Stimulated activated naive CD4-positive, alpha-beta T cell treated with Interleukin-2 at 50 U/mL for 16 hours (primary cell): ENCODE results near the gene RTN4R.

Source experiments
- DNase-seq: peaks from one replicate; lab custom pipeline; 2025; lab: John Stamatoyannopoulos, UW

Gene RTN4R

DNA sequence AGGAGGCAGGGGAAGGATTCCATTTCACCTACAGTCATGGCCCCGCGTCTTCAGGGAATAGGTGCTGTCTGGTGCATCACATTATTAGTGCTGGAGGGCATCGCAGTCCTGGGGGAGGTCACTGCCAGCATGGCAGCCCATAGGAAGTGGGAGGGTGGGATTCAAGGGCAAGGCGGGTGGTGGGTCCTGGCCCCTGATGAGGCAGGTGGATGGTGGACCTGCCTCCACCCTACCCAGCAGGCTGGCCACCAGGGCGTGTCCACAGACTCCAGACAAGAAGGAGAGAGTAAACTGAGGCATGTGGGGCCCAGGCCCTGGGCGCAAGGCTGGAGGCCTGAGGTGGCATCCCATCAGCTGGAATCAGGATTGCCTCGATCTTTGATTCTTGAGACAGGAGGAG lies 53.3 kb downstream of the RTN4R start:
- no peak for DNase-seq

DNA sequence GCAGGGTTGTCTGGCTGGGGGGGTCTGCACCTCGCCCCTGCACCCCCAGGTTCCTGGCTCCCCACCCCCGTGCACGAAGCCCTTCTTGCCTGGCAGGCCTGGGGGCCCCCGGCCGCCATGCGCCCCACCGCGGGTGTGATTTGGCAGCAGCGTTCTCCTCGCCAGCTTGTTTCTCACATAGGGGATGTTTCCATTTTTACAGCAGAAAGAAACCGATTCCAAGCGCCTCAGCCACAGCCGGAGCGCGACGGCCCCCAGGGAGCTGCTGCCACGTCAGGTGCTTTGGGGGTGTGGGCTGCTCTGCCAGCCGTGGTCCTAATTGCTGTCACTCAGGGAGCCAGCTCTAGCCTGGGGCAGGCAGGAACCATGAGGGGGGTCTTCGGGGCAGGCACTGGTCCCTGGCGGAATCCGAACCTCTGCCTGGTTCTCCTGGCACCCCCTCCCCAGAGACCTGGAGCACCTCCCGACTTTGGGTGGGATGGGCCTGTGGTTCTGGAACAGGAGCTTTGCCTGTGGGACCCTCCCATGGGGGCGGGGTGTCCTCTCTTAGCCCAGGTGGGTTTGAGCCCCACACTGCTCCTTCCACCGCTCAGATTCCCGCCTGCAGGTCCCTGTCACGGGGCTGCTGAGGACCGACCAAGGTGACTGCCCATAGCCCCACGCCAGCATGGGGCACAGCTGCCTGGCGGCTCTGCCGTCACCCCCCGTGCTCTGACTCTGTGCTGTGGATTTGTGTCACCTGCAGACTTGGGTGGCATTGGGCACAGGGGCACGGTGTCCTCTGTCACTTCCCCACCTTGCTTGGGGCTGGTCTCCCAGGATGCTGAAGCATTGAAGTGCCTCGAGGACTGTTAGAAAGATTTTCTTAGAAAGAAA lies 54.0 kb downstream of the RTN4R start:
- no peak for DNase-seq

DNA sequence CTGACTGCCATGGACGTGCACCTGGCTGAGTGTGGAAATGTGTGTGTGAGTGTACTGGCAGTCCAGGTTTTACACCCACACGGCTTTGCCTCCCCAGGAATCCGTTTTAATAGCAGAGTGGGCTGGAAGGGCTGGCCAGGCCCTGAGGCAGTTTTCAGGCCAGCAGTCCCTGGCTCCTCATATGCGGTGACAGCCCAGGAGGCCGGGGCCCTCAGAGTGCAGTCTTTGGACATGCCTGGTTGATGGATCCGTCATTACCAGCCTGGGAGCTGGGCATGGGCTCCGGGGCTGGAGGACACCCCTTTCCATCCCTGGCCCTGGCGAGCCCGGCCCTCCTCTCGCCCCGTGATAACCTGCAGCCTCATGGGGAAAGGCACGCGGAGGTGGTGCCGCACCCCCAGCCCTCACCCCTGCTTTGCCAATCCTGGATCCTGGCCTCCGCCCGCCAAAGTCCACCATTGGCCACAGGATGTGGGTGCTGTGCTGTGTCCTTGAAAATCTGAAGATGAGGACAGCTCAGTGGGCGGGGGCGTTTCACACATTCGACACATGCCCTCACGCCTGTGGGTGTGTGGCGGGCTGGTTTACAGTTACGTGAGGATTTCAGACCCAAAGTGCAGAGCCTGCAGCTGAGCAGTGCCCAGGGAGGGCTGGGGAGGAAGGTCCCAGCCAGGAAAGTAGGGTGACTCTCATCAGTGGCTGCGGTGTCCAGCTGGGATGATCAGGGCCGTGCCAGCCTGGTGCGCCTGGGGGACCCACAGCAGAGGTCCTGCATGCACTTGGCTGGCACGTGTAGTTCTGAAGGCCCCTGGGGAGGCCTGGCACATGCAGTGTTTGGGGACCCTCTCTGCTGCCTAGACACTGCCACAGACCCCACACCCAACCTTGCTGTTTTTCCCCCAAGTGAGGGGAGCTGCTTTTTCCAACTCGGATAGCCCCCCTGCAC lies 55.1 kb downstream of the RTN4R start:
- DNase-seq, result no peak

DNA sequence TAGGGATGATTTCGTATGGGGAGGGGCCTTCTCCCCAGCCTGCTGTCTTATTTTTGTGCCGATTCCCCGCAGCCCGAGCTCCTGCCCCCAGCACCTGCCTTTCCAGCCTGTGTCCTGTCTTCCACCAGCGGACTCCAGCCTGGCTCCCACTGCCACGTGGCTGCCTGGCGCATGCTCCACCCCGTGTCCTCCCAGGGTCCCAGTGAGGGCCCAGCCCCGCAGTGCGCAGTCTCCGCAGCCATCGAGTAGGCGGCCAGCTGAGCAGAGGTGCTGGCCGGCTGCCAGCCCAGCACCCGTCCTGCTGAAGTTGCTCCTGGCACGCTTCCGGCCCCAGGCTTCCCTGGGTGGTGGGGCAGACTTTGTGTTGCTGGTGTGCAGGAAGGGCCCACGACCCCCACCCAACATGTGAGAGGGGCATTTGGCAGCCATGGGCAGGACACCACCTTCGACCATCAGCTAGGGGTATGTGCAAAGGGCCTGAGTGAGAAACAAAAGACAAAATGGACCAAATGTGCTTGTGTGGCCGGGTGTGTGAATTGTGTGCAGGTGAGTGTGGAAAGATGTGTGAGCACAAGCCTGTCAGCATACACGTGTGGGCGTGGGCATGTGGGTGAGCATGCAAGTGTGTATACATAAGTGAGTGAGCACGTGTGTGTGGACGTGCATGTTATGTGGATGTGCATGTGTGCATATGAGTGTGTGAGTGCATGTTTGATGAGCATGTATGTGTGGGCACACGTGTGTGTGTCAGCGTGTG lies 55.9 kb downstream of the RTN4R start:
- DNase-seq, result no peak

- DNase-seq, result no peak
Observed at GRCh38 chr22:20211409-20211996, 56.6 kb downstream of the RTN4R start.

DNA sequence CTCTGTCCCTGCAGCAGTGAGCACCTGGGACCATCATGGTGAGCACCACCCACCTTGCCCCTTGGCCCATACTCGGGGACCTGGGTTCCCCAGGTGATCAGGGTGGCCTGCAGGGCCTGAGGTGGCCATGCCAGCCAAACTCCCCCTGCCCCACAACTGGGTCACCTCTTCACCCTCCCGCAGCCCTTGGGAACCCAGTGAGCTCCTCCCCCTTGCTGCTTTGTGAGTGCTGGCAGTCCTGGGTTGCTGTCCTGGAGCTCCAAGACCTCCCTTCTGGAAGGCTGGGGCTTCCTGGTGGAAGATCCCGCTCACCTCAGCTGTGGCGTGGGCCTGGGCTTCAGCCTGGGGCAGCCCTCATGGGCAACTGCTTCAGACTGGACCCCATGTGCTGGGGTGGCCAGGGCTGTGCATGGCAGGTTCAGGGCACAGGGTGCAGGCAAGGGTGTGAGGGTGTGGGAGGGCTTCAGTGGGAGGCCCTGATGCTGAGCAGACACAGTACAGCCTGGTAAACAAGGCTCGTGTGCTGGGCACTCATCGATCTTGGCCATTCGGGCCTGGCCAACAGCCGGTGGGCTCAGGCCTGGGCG lies 57.6 kb downstream of the RTN4R start:
- DNase-seq, result no peak

- no peak for DNase-seq
Observed at GRCh38 chr22:20209761-20210250, 58.3 kb downstream of the RTN4R start.

DNA sequence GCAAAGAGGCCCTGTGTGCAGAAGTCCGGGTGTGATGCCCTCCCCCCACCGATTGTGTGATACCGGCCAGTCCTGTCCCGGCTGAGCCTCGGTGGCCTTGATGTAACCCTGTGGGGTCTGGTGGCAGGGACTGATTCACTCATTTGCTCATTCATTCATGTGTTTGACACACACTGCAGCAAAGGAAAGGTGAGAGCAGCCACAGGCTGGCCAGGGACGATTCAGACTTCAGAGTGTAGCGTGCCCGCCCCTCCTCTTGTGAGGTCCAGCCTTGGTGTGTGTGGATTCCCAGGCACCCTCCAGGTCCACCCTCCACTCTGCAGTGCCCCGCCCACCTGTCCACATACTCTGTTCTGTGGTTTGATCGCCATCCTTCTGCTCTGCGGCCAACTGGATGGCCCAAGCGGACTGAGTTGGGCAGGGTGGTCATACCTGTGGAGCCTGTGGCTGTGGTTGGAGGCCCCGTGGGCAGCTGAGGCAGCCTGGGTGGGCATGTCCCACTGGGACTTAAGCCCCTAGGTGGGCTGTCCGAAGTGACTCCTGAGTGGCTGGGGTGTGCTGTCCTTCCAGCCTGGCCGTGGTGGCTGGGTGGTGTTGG lies 59.3 kb downstream of the RTN4R start:
- DNase-seq, result no peak

GRCh38 chr22:20207277-20208025 lies 60.7 kb downstream of the RTN4R start:
- no peak for DNase-seq

- no peak for DNase-seq
Observed at GRCh38 chr22:20206709-20207215, 61.4 kb downstream of the RTN4R start.

DNA sequence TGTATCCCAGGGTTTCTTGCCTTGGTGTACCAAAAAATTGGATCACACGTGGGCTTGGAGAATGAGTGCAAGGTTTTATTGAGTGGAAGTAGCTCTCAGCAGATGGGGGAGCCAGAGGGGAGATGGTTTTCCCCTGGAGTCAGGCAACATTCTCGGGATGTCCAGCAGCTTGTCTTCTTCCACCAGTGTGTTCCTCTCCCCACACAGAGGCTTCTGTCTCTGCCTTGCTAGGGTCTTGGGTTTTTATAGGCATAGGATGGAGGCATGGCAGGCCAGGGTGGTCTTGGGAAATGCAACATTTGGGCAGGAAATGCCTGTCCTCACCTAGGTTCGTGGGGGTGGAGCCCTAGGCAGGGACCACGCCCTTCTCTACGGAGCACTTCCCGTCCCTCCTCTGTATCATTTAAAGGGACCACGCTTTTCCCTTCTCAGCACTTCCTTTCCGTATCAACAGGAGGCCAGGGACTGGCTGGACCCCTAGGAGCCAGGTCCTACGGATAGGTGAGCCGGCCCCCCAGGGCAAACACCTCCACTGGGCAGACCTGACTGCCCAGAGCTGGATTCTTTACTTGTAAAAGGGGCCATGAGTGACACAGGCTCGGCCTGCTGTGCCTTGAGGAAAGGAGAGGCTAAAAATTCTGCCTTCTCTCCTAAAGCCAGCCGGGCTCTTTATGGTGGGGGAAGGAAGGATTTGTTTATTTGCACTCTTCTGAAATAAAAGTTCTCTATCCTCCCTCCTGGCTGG lies 62.0 kb downstream of the RTN4R start:
- DNase-seq, result peak; percentile 62

DNA sequence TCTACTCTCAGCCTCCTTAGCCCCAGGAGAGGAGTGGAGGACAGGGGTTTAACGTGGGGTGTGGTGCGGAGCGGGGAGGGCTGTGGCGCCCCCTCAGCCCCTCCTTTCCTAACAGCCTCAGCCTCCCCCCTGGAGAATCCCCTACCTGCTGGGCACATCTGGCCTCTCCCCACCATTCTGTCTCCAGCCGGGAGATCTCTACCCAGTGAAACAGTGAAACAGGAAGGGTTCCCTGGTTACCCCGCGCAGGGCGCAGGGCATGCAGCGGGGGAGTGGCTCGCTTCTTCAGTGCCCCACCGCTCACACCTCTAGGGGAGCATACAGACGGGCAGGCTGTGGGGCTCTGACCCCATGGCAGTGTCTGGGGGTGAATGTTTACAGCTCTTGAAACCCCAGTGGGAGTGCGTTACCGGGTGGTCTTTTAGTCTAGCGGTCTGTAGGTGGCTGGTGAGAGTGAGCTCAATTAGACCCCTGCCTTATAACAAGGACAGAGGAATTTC lies 62.6 kb downstream of the RTN4R start:
- DNase-seq, result no peak

GRCh38 chr22:20204806-20205205 lies 63.3 kb downstream of the RTN4R start:
- DNase-seq, result no peak

GRCh38 chr22:20204311-20204710 lies 63.8 kb downstream of the RTN4R start:
- no peak for DNase-seq

GRCh38 chr22:20203552-20204201 lies 64.4 kb downstream of the RTN4R start:
- no peak for DNase-seq

- DNase-seq, result no peak
Observed at GRCh38 chr22:20203142-20203551, 65.0 kb downstream of the RTN4R start.

GRCh38 chr22:20201837-20202392 lies 66.2 kb downstream of the RTN4R start:
- no peak for DNase-seq

GRCh38 chr22:20199906-20200305 lies 68.2 kb downstream of the RTN4R start:
- DNase-seq, result no peak
